T-helper 1 cell treated with Interleukin-12 subunit alpha and Interleukin-12 subunit beta and Interleukin-4 antibody, amounts not matched to agents 30 μg/mL and 1 μg/mL, for 36 hours (primary cell): ENCODE data around the gene SAFB.

Source experiments
- H3K27ac Mint-ChIP-seq: one replicate; pipeline ENCODE4 v1.8.0; 2021; ENCODE audit warnings: mild to moderate bottlenecking, mixed read lengths
- H3K27me3 Mint-ChIP-seq: one replicate; pipeline ENCODE4 v1.8.0; 2021; ENCODE audit warnings: low read depth, mixed read lengths
- H3K36me3 Mint-ChIP-seq: one replicate; pipeline ENCODE4 v1.8.0; 2021; ENCODE audit warnings: low read depth, mixed read lengths
- H3K4me1 Mint-ChIP-seq: one replicate; pipeline ENCODE4 v1.8.0; 2021; ENCODE audit warnings: low read depth, mixed read lengths
- H3K4me3 Mint-ChIP-seq: one replicate; pipeline ENCODE4 v1.8.0; 2021; ENCODE audit warnings: mild to moderate bottlenecking, moderate library complexity, mixed read lengths
- H3K9me3 Mint-ChIP-seq: one replicate; pipeline ENCODE4 v1.8.0; 2021; ENCODE audit warnings: mixed read lengths

SAFB gene

DNA sequence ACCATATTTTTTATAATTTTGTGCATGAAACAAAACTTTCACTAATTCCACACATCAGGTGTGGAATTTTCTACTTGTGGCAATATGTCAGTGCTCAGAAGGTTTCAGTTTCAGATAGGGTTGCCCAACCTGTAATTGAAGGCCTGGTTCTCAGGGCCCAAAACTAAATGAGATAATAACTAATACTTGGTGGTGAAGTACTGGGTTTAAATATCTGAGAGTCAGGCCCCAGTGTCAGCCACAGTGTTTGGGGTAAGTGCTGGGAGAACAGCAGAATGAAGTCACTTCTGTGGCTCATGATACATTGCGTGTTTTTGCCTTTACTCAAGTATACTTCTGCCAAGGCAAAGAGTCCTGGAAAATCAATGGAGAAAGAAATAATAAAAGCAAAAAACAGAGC is 5.6 kb downstream of the SAFB start:
- H3K4me3 Mint-ChIP-seq: no peak overlapping the region
- peaks cover 44% of the 10 kb centered on the region for H3K36me3 Mint-ChIP-seq
- no peaks in the 10 kb centered on the region for H3K9me3 Mint-ChIP-seq
- no peaks in the 10 kb centered on the region for H3K27me3 Mint-ChIP-seq
- peaks cover 57% of the 10 kb centered on the region for H3K4me1 Mint-ChIP-seq
- no peak overlapping the region for H3K27ac Mint-ChIP-seq

DNA sequence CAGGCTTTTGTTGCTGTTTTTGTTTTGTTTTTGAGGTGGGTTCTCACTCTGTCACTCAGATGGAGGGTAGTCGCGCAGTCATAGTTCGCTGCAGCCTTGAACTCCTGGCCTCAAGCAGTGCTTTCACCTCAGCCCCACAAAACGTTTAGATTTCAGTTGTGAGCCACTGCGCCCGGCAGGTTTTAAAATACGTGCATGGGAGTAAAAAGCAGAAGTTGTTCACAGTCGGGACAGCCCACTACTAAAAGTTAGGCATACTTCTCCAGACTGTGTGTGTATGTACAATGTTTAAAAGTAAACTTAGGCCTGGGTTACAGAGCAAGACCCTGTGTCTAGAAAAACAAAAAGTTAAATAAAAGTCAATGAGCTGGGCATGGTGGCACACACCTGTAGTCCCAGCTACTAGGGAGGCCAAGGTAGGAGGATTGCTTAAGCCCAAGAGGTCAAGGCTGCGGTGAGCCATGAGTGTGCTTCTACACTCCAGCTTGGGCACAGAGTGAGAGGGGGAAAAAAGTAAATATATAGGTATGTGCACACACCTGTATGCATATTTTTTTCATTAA is 6.1 kb downstream of the SAFB start:
- no peak overlapping the region for H3K4me3 Mint-ChIP-seq
- H3K27me3 Mint-ChIP-seq: no peaks in the 10 kb centered on the region
- peaks cover 57% of the 10 kb centered on the region for H3K4me1 Mint-ChIP-seq
- no peaks in the 10 kb centered on the region for H3K9me3 Mint-ChIP-seq
- peaks cover 42% of the 10 kb centered on the region for H3K36me3 Mint-ChIP-seq
- peak overlapping the region; percentile 52 for H3K27ac Mint-ChIP-seq

DNA sequence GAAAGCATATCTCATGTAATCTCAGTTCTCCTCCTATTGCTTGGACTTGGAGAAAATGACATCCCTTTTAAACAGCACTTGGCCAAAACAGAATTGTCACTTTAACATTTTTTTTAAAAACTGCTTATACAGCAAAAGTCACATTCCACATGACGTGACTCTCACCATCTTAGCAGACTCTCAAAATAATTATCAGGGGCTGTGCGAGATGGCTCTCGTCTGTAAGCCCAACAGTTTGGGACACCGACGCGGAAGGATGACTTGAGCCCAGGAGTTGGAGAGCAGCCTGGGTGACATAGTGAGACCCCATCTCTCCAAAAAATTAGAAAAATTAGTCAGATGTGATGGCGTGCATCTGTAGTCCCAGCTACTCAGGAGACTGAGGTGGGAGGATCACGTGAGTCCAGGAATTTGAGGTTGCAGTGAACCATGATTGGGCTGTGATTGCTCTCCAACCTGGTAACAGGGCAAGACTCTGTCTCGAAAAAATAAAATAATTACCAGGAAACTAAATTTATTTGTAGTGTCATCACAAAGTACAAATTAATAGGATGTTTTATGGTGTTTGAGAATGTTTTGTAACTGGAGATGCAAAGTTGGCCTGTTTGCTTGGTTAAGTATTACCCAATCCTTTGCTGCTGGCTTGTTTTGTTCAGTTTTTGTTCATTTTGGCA is 8.8 kb downstream of the SAFB start:
- peaks cover 42% of the 10 kb centered on the region for H3K4me1 Mint-ChIP-seq
- no peaks in the 10 kb centered on the region for H3K9me3 Mint-ChIP-seq
- H3K27ac Mint-ChIP-seq: no peak overlapping the region
- H3K27me3 Mint-ChIP-seq: no peaks in the 10 kb centered on the region
- peaks cover 23% of the 10 kb centered on the region for H3K36me3 Mint-ChIP-seq
- H3K4me3 Mint-ChIP-seq: no peak overlapping the region

DNA sequence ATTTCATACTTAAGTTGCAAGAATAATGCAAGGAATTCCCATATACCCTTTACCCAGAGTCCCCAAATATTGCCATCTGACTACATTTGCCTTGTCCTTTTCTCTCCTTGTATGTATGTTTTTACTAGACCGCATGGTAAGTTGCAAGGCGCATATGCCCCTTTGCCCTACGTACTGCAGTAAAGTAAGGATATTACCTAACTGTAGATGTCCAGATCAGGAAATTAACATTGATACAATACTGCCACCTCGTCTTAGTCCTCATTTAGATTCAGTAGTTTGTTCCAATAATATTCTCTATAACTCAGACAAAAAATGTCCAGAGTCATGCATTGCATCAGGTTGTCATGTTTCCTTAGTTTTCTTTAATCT is 9.3 kb downstream of the SAFB start:
- H3K4me3 Mint-ChIP-seq: no peak overlapping the region
- no peak overlapping the region for H3K27ac Mint-ChIP-seq
- peaks cover 40% of the 10 kb centered on the region for H3K4me1 Mint-ChIP-seq
- peaks cover 23% of the 10 kb centered on the region for H3K36me3 Mint-ChIP-seq
- no peaks in the 10 kb centered on the region for H3K9me3 Mint-ChIP-seq
- no peaks in the 10 kb centered on the region for H3K27me3 Mint-ChIP-seq

DNA sequence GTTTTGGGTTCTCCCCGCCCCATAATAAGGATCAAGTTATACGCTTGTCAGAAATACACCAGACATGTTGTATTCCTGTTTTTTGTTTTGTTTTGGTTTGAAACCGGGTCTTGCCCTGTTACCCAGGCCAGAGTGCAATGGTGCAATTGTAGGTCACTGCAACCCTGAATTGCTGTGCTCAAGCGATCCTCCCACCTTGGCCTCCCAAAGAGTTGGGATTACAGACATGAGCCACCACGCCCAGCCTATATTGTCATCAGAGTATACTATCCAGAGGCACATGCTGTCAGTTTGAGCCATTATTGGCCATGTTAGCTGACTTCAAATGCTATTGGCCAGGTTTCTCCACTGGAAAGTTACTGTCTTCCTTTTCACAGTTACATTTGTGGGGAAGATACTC is 9.8 kb downstream of the SAFB start:
- no peak overlapping the region for H3K27ac Mint-ChIP-seq

DNA sequence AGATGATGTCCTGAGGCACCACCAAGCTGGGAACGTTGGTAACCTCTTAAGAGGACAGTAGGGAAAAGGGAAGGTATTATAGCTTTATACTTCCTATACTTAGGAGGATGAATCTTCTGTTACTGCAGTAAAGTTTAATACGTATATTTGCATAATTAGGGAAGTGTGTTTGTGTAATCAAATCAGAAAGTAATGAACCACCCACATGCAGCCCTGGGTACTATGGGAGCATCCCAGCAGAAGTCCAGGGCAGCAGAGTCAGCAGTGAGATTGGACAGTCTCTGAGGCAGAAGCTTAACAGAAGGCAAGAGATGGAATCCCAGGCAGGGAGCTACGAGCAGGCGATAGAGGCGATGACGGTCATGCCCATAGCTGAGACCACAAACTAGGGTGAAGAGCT is 12.5 kb downstream of the SAFB start:
- Mint-ChIP-seq H3K36me3 (peaks cover 13% of the 10 kb centered on the region), H3K27ac (no peak overlapping the region), H3K4me3 (no peak overlapping the region), H3K27me3 (no peaks in the 10 kb centered on the region), H3K9me3 (no peaks in the 10 kb centered on the region), H3K4me1 (peaks cover 24% of the 10 kb centered on the region)

More for the DNA sequence above, 9.8 kb downstream of the SAFB start:
- H3K9me3 Mint-ChIP-seq: no peaks in the 10 kb centered on the region
- H3K27me3 Mint-ChIP-seq: no peaks in the 10 kb centered on the region
- no peak overlapping the region for H3K4me3 Mint-ChIP-seq
- H3K4me1 Mint-ChIP-seq: peaks cover 36% of the 10 kb centered on the region
- peaks cover 19% of the 10 kb centered on the region for H3K36me3 Mint-ChIP-seq

DNA sequence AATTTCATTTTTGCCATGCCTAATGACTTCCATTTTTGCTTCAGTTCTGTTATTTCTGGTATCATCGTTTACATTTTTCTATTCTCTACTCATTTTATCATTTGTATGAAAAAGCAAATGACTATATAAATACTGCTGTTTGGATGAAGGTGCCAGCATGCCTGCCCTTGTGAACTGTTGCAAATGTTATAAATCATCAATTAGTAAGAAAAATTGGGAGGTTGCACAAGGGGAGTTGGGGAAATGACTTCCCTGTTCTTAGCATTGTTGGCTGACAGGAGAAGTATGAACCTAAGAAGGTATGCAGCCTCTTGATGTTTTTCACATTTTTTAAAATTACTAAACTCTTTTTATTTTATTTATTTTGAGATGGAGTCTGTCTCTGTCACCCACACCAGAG is 15.1 kb downstream of the SAFB start:
- Mint-ChIP-seq H3K27ac (no peak overlapping the region), H3K36me3 (peaks cover 18% of the 10 kb centered on the region), H3K4me3 (no peak overlapping the region), H3K9me3 (no peaks in the 10 kb centered on the region), H3K4me1 (peaks cover 14% of the 10 kb centered on the region), H3K27me3 (no peaks in the 10 kb centered on the region)

DNA sequence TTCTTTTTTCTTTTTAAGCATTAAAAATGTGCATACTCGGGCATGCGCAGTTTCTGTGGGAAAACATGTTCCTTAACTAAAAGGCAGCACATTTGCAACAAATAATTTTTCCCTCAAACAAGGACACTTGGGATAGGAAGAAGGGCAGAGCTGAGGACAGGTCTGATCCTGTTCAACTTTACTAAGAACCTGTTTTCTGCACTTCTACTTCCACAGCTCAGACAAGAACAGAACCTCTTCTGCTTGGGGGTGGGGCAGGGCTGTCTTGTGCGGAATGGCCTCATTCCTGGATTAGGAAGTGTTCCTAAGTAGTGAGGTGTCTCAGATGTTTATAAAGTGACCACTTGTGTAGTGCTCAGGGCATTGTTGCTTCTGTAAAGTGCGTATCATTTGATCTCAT is 18.3 kb downstream of the SAFB start:
- peaks cover 7% of the 10 kb centered on the region for H3K4me1 Mint-ChIP-seq

DNA sequence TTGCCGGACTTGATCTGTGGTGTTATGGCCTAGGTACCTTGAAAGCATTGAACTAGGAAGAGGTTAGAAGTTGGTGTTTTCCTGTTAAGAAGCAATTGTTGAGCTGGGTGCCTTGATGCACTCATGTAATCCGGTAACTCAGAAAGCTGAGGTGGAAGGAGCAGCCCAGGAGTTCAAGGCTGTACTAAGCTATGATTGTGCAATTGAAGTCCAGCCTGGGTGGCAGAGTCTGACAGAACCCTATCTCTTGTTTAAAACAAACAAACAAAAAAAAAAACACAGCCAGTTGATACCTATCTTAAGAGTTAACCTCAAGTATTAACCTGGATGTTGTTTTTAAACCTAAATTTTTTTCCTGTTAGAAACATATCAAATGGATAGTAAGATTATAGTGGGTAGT is 19.3 kb downstream of the SAFB start:
- peaks cover 45% of the 10 kb centered on the region for H3K36me3 Mint-ChIP-seq
- H3K27ac Mint-ChIP-seq: no peak overlapping the region

More for the DNA sequence above, 18.3 kb downstream of the SAFB start:
- H3K27ac Mint-ChIP-seq: no peak overlapping the region
- no peak overlapping the region for H3K4me3 Mint-ChIP-seq
- H3K36me3 Mint-ChIP-seq: peaks cover 37% of the 10 kb centered on the region
- H3K9me3 Mint-ChIP-seq: no peaks in the 10 kb centered on the region
- no peaks in the 10 kb centered on the region for H3K27me3 Mint-ChIP-seq

DNA sequence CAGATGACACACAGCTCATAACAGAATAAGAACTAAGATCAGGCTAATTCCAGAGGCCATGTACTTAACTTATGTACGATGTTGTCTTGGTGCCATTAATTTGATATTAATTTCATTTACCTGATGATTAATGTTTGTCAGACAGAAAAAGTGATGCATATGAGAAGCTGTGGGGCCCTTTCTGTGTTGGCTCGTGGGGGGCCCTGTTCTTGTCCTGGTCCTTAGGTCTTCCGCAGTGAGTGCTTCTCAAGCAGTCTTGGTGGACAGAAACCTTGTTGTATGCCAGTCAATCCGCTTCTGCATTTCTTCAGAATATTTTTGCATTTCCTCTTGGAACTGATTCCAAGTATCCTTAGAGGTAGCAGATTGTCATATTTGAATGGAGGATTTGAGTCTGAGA is 20.2 kb downstream of the SAFB start:
- Mint-ChIP-seq H3K27me3 (no peaks in the 10 kb centered on the region), H3K4me3 (no peak overlapping the region), H3K36me3 (peaks cover 51% of the 10 kb centered on the region), H3K4me1 (peaks cover 10% of the 10 kb centered on the region), H3K27ac (no peak overlapping the region), H3K9me3 (no peaks in the 10 kb centered on the region)

More for the DNA sequence above, 19.3 kb downstream of the SAFB start:
- no peak overlapping the region for H3K4me3 Mint-ChIP-seq
- peaks cover 8% of the 10 kb centered on the region for H3K4me1 Mint-ChIP-seq
- H3K9me3 Mint-ChIP-seq: no peaks in the 10 kb centered on the region
- H3K27me3 Mint-ChIP-seq: no peaks in the 10 kb centered on the region

DNA sequence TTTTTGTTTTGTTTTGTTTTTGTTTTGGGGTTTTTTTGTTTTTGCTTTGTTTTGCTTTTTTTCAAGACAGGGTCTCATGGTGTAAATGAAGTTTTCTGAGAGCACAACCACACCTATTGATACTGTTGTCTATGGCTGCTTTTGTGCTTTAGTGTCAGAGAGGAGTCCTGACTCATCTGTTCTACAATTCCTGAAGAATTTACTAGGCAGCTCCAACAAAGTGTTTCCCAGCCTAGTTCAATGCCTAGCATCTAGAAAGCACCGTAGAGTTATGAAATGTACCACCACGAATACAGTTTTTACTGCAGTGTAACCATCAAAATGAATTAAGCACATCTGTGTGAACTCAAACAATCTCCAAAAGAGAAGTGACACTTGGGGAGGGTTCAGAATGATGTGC is 21.2 kb downstream of the SAFB start:
- Mint-ChIP-seq H3K9me3 (no peaks in the 10 kb centered on the region), H3K27ac (no peak overlapping the region), H3K36me3 (peaks cover 57% of the 10 kb centered on the region), H3K27me3 (no peaks in the 10 kb centered on the region), H3K4me3 (no peak overlapping the region), H3K4me1 (peaks cover 10% of the 10 kb centered on the region)

DNA sequence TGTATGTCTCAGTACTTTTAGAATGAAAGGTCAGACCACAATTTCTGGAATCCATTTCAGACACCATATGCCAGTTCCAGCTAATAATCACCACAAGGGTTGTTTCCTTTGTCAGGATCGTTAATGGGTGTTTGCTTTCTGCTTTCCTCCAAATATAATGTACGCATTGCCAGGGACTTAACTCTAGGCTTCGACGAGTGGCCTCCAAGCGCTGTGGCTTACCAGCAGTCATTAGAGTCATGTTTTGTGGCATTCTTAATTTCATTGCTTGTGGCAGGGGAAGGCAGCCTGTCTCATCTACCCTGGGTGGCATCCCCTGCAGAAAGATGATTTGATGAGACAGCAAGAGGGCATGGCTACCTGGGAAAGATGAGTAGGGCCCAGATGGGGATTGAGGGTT is 22.5 kb downstream of the SAFB start:
- peaks cover 62% of the 10 kb centered on the region for H3K36me3 Mint-ChIP-seq
- no peaks in the 10 kb centered on the region for H3K27me3 Mint-ChIP-seq
- no peak overlapping the region for H3K27ac Mint-ChIP-seq
- H3K9me3 Mint-ChIP-seq: no peaks in the 10 kb centered on the region
- H3K4me1 Mint-ChIP-seq: peaks cover 8% of the 10 kb centered on the region
- H3K4me3 Mint-ChIP-seq: no peak overlapping the region

DNA sequence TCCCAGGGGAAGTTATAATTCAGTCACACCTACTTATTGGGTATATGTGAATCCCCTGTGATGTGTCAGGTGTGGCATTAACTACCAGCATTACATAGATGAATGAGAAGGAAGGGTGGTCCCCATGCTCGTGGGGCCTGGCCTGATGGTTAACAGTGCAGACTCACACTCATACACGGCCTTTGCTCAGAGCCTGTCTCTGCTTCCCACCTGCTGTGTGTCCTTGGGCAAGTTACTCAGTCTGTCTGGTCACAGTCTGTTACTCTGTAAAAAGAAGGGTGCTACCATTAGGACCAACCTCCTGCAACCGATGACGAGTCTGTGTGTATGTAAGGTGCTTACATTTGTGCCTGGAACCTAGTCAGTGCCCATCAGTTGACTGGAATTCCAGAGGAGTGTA is 23.8 kb downstream of the SAFB start:
- H3K27ac Mint-ChIP-seq: no peak overlapping the region

DNA sequence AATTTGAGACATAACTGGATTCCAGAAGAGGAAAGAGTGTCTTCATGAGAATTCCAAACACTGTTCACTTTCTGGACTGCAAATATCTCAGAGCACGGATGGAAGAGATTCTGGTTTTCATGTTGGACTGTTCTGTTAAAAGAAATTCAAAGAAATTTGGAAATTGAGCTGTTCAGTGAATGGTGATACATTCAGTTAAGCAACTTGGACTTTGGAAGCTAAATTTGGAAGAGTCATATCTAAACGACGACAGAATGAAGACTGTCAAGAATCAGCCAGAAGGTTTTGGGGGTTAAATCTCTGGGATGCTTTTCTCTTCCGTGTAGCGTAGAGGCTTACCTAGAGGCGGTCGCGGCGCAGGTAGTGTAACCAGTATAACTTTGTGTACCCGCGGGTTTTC is 25.6 kb downstream of the SAFB start:
- no peaks in the 10 kb centered on the region for H3K27me3 Mint-ChIP-seq
- no peaks in the 10 kb centered on the region for H3K9me3 Mint-ChIP-seq
- peaks cover 5% of the 10 kb centered on the region for H3K4me1 Mint-ChIP-seq
- peaks cover 66% of the 10 kb centered on the region for H3K36me3 Mint-ChIP-seq
- no peak overlapping the region for H3K4me3 Mint-ChIP-seq
- H3K27ac Mint-ChIP-seq: no peak overlapping the region

More for the DNA sequence above, 23.8 kb downstream of the SAFB start:
- H3K36me3 Mint-ChIP-seq: peaks cover 61% of the 10 kb centered on the region
- H3K4me3 Mint-ChIP-seq: no peak overlapping the region
- no peaks in the 10 kb centered on the region for H3K9me3 Mint-ChIP-seq
- H3K27me3 Mint-ChIP-seq: no peaks in the 10 kb centered on the region
- H3K4me1 Mint-ChIP-seq: peaks cover 5% of the 10 kb centered on the region

DNA sequence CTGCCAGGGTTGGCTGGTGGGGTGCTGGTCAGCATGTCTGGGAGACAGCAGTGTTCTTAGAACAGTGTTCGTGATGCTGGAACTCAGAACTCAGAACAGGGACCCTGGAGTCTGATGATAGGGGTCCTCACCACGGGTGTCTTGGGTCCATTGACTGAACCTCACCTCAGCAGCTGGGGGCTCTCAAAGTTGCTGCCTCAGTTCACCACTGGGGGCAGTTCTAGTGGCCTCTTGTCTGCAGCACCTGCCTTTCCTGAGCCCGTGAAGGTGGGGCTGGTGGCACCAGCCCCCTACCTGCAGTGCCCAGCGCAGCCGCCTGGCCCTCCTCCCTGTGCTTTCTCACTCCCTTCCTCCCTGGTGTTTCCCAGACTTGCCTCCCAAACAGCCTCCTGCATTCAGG is 28.5 kb downstream of the SAFB start:
- Mint-ChIP-seq H3K36me3 (peaks cover 61% of the 10 kb centered on the region), H3K9me3 (no peaks in the 10 kb centered on the region), H3K4me3 (no peak overlapping the region), H3K4me1 (peaks cover 3% of the 10 kb centered on the region), H3K27ac (no peak overlapping the region), H3K27me3 (no peaks in the 10 kb centered on the region)
